Putamen (tissue), 1 donor: ENCODE measurements around the gene ZNF18.
A peak's percentile ranks its signal among the peaks of the same experiment; 100 is the strongest.
"Not testable (repeated sequence)": the region's sequence is repeated elsewhere in the genome, so short reads cannot be mapped to it uniquely, and the experiment has no call there.

Experiments
- DNase-seq: peaks from one replicate; pipeline ENCODE4 v3.0.0-alpha.2; 2016; ENCODE audit warnings: low spot score

The ZNF18 gene

GRCh38 chr17:11986179-11986941 lies 10.9 kb downstream of the ZNF18 start:
- no peak for DNase-seq

DNA sequence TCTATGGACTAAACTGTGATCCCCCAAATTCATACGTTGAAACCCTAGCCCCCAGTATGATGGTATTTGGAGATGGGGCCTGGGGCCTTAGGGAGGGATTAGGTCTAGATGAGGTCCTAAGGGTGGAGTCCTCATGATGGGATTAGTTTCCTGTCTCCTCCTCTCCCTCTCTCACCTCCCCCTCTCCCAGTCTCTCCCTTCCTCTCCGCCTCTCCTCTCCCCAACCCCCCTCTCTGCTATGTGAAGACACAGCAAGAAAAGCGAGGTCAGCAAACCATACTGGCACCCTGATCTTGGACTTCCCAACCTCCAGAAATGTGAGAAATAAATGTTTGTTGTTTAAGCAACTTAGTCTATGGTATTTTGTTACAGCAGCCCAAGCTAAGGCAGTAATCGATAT lies 15.4 kb downstream of the ZNF18 start:
- no peak for DNase-seq

DNA sequence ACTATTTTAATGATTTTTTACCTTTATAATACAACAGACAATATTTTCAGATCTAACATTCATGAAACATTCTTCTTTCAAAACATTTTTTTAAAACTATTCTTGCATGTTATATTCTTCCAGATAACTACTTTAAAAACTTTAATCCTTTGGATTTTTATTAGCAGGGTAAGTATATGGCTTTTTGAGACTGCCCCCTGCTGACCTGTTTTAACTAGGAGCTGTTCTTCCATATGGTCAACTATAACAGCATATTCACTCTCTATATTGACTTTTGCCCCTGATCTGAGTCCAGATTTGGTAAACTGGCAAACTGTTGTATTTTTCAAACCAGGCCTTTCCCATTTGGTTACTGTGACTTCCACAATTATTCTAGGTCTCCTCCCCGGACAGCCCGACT lies 16.5 kb downstream of the ZNF18 start:
- no peak for DNase-seq

DNA sequence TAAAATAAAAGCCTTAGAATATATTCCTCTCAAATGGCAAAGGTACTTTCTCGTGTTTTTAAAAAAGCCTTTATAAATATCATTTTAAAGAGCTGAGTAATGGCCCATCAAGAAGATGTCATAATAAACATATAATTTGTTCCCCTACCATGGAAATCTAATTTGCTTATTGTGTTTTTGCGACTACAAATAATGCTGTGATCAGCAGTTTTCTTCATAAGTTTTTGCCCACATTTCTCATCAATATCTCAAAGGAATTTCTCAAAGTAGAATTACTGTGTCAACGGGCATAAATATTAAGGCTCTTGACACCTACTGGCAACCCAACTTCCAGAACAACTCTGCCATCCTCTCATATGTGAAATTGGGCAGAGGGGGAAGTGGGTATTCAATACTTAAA lies 17.5 kb downstream of the ZNF18 start:
- no peak for DNase-seq

DNA sequence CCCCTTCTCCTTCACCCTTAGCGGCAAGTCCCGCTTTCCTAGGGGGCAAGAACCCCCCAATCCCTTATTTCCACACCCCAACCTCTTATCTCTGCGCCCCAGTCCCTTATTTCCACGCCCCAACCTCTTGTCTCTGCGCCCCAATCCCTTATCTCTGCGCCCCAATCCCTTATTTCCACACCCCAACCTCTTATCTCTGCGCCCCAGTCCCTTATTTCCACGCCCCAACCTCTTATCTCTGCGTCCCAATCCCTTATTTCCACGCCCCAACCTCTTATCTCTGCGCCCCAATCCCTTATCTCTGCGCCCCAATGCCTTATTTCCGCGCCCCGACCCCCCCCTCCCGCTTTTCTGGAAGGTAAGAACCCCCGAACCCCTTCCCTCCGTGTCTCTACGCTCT lies 24.5 kb downstream of the ZNF18 start:
- DNase-seq = not testable (repeated sequence)

DNA sequence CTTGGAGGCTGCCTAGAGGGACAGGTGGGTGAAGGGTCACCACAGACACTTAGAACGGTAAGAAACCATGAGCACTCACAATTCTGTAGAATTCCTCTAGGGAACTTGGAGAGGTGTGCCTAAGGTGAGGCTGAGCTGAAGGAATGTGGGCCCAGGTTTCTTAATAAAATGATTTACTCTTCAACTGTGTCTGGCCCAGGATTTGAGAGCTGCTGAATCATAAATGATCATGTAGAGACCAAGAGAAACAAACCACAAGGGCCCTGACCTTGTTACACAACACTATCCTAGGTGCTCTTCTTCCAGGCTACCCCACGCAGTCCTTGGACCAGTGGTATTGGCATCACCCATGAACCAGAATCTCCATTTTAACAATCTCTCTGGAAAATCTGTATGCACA lies 27.7 kb downstream of the ZNF18 start:
- DNase-seq = no peak

DNA sequence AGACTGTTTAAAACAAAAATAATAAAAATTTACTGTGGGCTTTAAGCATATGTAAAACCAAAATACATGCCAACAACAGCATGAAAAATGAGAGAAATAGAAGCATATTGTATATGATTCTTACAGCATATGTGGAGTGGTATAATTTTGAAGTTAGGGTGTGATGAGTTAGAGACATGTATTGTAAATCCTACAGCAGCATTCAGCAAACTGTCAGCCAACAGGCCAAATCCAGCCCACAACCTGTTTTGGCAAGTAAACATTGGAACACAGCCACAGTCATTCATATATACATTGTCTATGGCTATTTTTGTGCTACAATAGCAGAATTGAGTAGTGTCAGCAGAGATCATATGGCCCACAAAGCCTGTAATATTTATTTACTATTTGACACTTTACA lies 42.3 kb downstream of the ZNF18 start:
- no peak for DNase-seq

- no peak for DNase-seq
Measured at GRCh38 chr17:11953924-11954323, 43.4 kb downstream of the ZNF18 start.

DNA sequence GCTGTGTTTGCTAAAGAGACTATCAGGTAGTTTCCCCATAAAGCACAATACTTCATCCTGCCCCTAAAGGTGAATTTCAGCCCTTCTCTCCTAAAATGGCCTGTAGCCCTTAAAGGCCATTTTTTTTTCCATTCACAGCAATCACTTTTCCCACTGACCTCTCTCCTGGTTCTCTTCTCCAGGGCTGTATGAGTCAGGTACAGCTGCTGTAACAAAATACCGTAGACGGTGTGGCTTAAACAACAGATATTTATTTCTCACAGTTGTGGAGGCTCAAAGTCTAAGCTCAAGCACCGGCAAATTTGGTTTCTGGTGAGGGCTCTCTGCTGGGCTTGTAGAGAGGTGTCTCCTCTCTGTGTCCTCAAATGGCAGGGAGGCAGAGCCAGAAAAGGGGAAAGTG lies 44.7 kb downstream of the ZNF18 start:
- no peak for DNase-seq

- no peak for DNase-seq
Measured at GRCh38 chr17:11950771-11951519, 46.3 kb downstream of the ZNF18 start.

GRCh38 chr17:11949571-11949970 lies 47.7 kb downstream of the ZNF18 start:
- DNase-seq = not testable (repeated sequence)

GRCh38 chr17:11948789-11949188 lies 48.5 kb downstream of the ZNF18 start:
- no peak for DNase-seq

DNA sequence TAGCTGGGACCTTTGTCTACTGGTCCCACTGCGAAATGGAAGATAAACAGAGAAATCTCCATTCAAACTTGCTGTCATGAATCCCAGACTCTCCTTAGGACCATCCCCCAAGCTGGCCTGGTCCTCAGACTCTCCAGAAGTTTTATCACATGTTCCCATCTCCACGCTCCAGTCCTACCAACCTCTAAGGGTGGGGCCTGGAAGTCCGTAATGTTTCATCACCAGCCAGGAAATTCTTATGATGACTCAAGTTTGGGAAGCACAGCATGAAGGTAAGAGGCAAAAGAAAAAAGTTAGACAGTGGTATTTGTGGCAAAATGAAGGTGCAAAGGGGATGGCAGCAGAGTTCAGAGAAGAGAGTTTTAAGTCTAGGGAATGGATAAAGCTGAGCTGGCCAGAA lies 52.7 kb downstream of the ZNF18 start:
- no peak for DNase-seq

GRCh38 chr17:11943759-11944347 lies 53.4 kb downstream of the ZNF18 start:
- DNase-seq = no peak

GRCh38 chr17:11943086-11943485 lies 54.2 kb downstream of the ZNF18 start:
- DNase-seq = not testable (repeated sequence)

DNA sequence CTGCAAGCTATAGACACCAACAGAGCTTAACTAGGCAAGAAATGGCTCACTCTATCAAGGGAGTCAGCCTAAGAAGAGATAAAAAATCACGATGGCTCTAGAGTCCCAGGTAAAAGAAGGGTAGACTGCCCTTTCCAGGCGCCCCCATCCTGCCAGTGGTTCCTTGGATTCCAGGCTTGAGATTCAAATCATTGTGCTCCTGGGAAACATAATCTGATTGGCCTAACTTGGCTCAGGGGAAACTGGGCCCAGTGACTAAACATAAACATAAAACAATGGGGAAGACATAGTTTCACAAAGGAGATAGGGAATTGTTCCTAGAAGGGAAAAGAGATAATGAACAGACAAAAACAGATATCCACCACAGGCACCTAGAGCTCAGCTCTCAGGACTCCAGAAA lies 56.4 kb downstream of the ZNF18 start:
- no peak for DNase-seq

DNA sequence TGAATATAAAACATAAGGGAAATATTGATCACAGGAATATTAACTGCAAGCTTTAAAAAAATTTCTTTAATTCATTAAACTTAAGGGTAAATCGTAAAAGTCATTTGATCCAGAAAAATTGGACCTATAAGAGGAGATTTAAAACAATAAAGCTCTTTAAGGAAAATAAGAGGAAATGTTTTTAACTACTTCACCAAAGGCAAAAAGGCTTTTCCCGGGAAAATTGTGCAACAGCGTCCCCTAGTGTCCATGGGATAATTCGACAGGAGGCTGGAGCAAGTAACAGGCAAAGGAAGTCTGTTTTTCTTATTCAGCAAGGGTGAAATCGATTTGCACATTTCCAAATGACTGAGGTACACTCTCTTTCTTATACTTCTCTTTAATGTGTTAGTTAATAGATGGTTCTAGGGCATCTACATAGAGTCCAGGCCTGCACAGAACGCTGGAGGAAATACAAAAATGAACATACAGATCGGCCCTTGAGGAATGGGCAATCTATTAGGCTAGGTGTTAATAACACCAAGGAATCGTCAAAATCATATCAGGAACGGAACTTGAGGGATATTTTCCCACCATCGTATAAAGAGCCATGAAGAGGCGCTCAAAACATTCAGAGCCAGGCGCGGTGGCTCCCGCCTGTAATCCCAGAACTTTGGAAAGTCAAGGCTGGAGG lies 61.4 kb downstream of the ZNF18 start:
- DNase-seq = peak; percentile 55

DNA sequence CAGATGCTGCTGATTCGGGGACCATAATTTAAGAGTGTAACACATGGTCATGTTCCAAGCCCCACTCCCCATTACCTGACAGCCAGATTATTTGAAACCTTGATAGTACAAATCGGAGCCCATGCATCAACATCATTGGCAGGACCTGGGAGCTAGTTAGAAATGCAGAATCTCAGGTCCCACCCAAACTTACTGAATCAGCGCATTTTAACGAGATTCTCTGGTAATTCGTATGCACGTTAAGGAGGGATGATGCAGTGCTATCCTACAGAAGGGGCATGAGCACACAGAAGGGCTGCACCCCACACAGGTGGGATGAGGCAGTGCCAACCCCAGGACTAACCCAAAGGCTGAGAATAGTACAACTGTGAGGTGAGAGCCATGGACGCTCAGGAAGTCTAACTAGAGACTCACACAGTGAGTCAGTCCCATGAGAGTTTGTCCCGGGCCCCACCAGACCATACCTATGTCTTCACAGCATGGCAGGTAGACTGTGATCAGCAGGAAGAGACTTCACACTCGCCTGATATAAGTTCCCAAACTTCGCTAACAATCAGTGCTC lies 64.9 kb downstream of the ZNF18 start:
- no peak for DNase-seq

DNA sequence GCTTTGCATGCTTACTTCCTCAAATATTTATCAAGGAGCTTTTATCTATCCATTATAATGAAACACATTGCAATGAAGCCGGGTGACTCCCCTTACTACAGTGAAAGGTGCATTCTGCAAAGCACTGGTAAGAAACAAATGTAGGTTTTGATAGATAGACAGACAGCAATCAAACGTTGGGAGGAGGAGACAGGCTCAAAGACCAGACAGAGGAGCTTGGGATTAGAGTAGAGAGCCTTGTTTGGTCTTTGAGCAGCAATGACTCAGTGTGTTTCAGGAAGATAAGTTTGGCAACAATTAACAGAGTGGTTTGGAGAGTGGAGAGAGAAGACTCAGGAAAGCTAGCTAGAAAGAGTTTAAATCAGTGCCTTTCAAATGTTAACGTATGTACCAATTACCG lies 68.8 kb downstream of the ZNF18 start:
- no peak for DNase-seq
